SU-DHL-6 (cell line): Measurements from ENCODE around the gene WT1.

Source experiments
- H2AFZ ChIP-seq: fragments of 200-600 bp; sonication (generic); 2 replicates; pipeline ENCODE4 v1.6.1; 2014; ENCODE audit warnings: low read depth, mild to moderate bottlenecking, moderate library complexity, mixed read lengths, antibody characterized with exemption, low read length; ENCODE audit not compliant: severe bottlenecking
- H3F3A ChIP-seq: fragments of 200-600 bp; shearing (Covaris generic); 2 replicates; pipeline ENCODE4 v1.6.0; 2016; ENCODE audit warnings: antibody characterized with exemption, mild to moderate bottlenecking; ENCODE audit not compliant: insufficient read depth
- H3K27ac ChIP-seq: fragments of 200-600 bp; sonication (generic); 2 replicates; pipeline ENCODE4 v1.5.1; 2016; ENCODE audit warnings: low read depth, mild to moderate bottlenecking, low read length, moderate library complexity, mixed read lengths
- H3K27me3 ChIP-seq: fragments of 200-600 bp; sonication (generic), shearing (Covaris generic); 2 replicates; pipeline ENCODE4 v1.6.0; 2014; ENCODE audit warnings: mild to moderate bottlenecking, low read length
- H3K36me3 ChIP-seq: fragments of 200-600 bp; sonication (generic); 2 replicates; pipeline ENCODE4 v1.6.1; 2014; ENCODE audit warnings: mild to moderate bottlenecking, low read length, mixed read lengths
- H3K4me2 ChIP-seq: fragments of 300-600, 200-600 bp; shearing (Covaris generic), sonication (generic); 2 replicates; pipeline ENCODE4 v1.6.0; 2014; ENCODE audit warnings: low read length, low read depth, mild to moderate bottlenecking; ENCODE audit not compliant: poor library complexity, severe bottlenecking
- H3K4me3 ChIP-seq: fragments of 200-600 bp; sonication (generic); 2 replicates; pipeline ENCODE4 v1.5.1; 2014; ENCODE audit warnings: antibody characterized with exemption, low read length, mild to moderate bottlenecking, mixed read lengths; ENCODE audit not compliant: insufficient read depth, poor library complexity, severe bottlenecking
- H3K79me2 ChIP-seq: fragments of 200-600 bp; sonication (generic); 2 replicates; pipeline ENCODE4 v1.6.1; 2014; ENCODE audit warnings: mild to moderate bottlenecking, low read length, moderate library complexity; ENCODE audit not compliant: insufficient read depth
- H3K9ac ChIP-seq: fragments of 200-600 bp; sonication (generic); 2 replicates; pipeline ENCODE4 v1.7.0; 2014; ENCODE audit warnings: mild to moderate bottlenecking, low read length
- H3K9me2 ChIP-seq: fragments of 200-600 bp; sonication (generic); replicated peaks from 2 replicates; pipeline ENCODE4 v1.6.1; 2014; ENCODE audit warnings: low read length; ENCODE audit not compliant: insufficient read depth
- H3K9me3 ChIP-seq: fragments of 200-600 bp; sonication (generic); 2 replicates; pipeline ENCODE4 v1.6.1; 2014; ENCODE audit warnings: low read length, mixed read lengths; ENCODE audit not compliant: insufficient read depth
- H4K20me1 ChIP-seq: fragments of 200-600 bp; sonication (generic); 2 replicates; pipeline ENCODE4 v1.6.1; 2014; ENCODE audit warnings: low read depth, mild to moderate bottlenecking, antibody characterized with exemption, low read length, moderate library complexity, mixed read lengths
- CTCF ChIP-seq: fragments of 200-600 bp; sonication (generic); IDR thresholded peaks from one replicate; pipeline ENCODE4 v1.5.1; 2017; ENCODE audit warnings: antibody characterized with exemption, mild to moderate bottlenecking, low read length, moderate library complexity; ENCODE audit not compliant: insufficient read depth, poor library complexity, severe bottlenecking
- EZH2phosphoT487 ChIP-seq: fragments of 200-600 bp; sonication (generic), shearing (Covaris generic); conservative IDR thresholded peaks from 2 replicates; pipeline ENCODE4 v1.6.1; 2018; ENCODE audit warnings: mild to moderate bottlenecking, antibody characterized with exemption, low read length, moderate library complexity, mixed read lengths

The WT1 gene

GRCh38 chr11:32434356-32435151 is 785 bp downstream of the WT1 start:
- no peaks in the 10 kb centered on the region for H3K79me2 ChIP-seq
- H3K9me2 ChIP-seq = no peaks in the 10 kb centered on the region
- H4K20me1 ChIP-seq = no peaks in the 10 kb centered on the region
- H3F3A ChIP-seq = no peaks in the 10 kb centered on the region
- no peak overlapping the region for H2AFZ ChIP-seq
- no peaks in the 10 kb centered on the region for H3K9me3 ChIP-seq
- no peaks in the 10 kb centered on the region for H3K36me3 ChIP-seq
- H3K4me2 ChIP-seq = no peak overlapping the region
- no peak overlapping the region for H3K4me3 ChIP-seq
- H3K27me3 ChIP-seq = no peaks in the 10 kb centered on the region
- TF ChIP-seq EZH2phosphoT487 (no peak), CTCF (no peak)
- H3K9ac ChIP-seq = no peak overlapping the region
- no peak overlapping the region for H3K27ac ChIP-seq

GRCh38 chr11:32433914-32434355 is 1.4 kb downstream of the WT1 start:
- Histone ChIP-seq H3K9me2 (no peaks in the 10 kb centered on the region), H3F3A (no peaks in the 10 kb centered on the region), H3K27me3 (no peaks in the 10 kb centered on the region), H2AFZ (no peak overlapping the region), H3K9me3 (no peaks in the 10 kb centered on the region), H3K36me3 (no peaks in the 10 kb centered on the region), H3K79me2 (no peaks in the 10 kb centered on the region), H3K4me2 (no peak overlapping the region), H4K20me1 (no peaks in the 10 kb centered on the region), H3K27ac (no peak overlapping the region), H3K9ac (no peak overlapping the region), H3K4me3 (no peak overlapping the region)
- TF ChIP-seq EZH2phosphoT487 = no peak
- TF ChIP-seq CTCF = no peak

- Histone ChIP-seq H3K36me3 (no peaks in the 10 kb centered on the region), H3K9me3 (no peaks in the 10 kb centered on the region), H3K79me2 (no peaks in the 10 kb centered on the region), H4K20me1 (no peaks in the 10 kb centered on the region), H3F3A (no peaks in the 10 kb centered on the region), H3K4me2 (no peak overlapping the region), H3K9me2 (no peaks in the 10 kb centered on the region), H3K27ac (no peak overlapping the region), H3K27me3 (no peaks in the 10 kb centered on the region), H3K4me3 (no peak overlapping the region), H2AFZ (no peak overlapping the region), H3K9ac (no peak overlapping the region)
- TF ChIP-seq EZH2phosphoT487 = no peak
Observed at GRCh38 chr11:32433101-32433913, 2.0 kb downstream of the WT1 start.

GRCh38 chr11:32432565-32432964 is 2.8 kb downstream of the WT1 start:
- Histone ChIP-seq H2AFZ (no peak overlapping the region), H3K27ac (no peak overlapping the region), H3K4me2 (no peak overlapping the region), H3F3A (no peaks in the 10 kb centered on the region), H3K9me3 (no peaks in the 10 kb centered on the region), H4K20me1 (no peaks in the 10 kb centered on the region), H3K79me2 (no peaks in the 10 kb centered on the region), H3K9me2 (no peaks in the 10 kb centered on the region), H3K9ac (no peak overlapping the region), H3K4me3 (no peak overlapping the region), H3K36me3 (no peaks in the 10 kb centered on the region), H3K27me3 (no peaks in the 10 kb centered on the region)
- TF ChIP-seq EZH2phosphoT487 (no peak), CTCF (no peak)
